Neural crest cell (in vitro differentiated cells): Measurements from ENCODE around the gene LRRC7. TPM values are rescaled to one million over a fixed set of nuclear protein-coding genes. Genes with fewer than 3 reads are reported as not detected.

Source experiments
- DNase-seq: peaks from one replicate; pipeline ENCODE4 v3.0.0; 2021; ENCODE audit warnings: low read depth, mixed read lengths, low spot score
- H3K27ac Mint-ChIP-seq: one replicate; pipeline ENCODE4 v1.8.0; 2021; ENCODE audit warnings: mild to moderate bottlenecking, mixed read lengths; ENCODE audit not compliant: unreplicated experiment
- H3K27me3 Mint-ChIP-seq: 2 replicates; pipeline ENCODE4 v1.8.0; 2021; ENCODE audit warnings: low read depth, mild to moderate bottlenecking, mixed read lengths
- H3K36me3 Mint-ChIP-seq: 2 replicates; pipeline ENCODE4 v1.8.0; 2021; ENCODE audit warnings: low read depth, mild to moderate bottlenecking, mixed read lengths
- H3K4me1 Mint-ChIP-seq: 2 replicates; pipeline ENCODE4 v1.8.0; 2021; ENCODE audit warnings: mixed read lengths
- H3K4me3 Mint-ChIP-seq: one replicate; pipeline ENCODE4 v1.8.0; 2021; ENCODE audit warnings: mild to moderate bottlenecking, mixed read lengths
- H3K9me3 Mint-ChIP-seq: 2 replicates; pipeline ENCODE4 v1.8.0; 2021; ENCODE audit warnings: mixed read lengths
- CTCF ChIP-seq: fragments of 200-600 bp; sonication (generic); conservative IDR thresholded peaks from 2 replicates; pipeline ENCODE4 v1.5.0; 2021; ENCODE audit warnings: antibody characterized with exemption, mild to moderate bottlenecking
- total RNA-seq: library from RNA; stranded (reverse); gene quantifications from 2 replicates; pipeline ENCODE4 v1.2.1, GENCODE V29; 2021

LRRC7 gene
- total RNA-seq, 1 donor from 2014 or later: 2.4 TPM

DNA sequence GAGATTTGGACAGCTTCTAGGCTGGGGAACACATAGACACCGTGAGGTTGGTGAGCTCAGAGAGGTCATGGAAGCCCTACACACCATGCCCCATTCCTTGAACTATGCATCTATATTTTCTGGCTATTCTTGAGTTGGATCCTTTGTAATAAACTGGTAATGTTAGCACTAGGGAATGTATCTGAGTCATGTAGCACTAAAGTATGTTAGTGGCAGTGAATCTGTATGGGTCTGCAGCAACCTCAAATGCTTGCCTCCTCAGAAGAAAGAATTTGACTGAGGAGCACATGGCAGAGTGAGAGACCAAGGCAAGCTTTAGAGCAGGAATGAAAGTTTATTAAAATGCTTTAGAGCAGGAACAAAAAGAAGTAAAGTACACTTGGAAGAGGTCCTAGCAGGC, 43.7 kb upstream of the LRRC7 start:
- no peak for TF ChIP-seq CTCF
- Mint-ChIP-seq H3K4me3 (no peak overlapping the region), H3K4me1 (no peaks in the 10 kb centered on the region), H3K9me3 (no peaks in the 10 kb centered on the region), H3K27me3 (no peaks in the 10 kb centered on the region), H3K27ac (no peak overlapping the region), H3K36me3 (no peaks in the 10 kb centered on the region)
- DNase-seq: no peak

- Mint-ChIP-seq H3K9me3 (no peaks in the 10 kb centered on the region), H3K4me1 (no peaks in the 10 kb centered on the region), H3K27ac (no peak overlapping the region), H3K27me3 (no peaks in the 10 kb centered on the region), H3K36me3 (no peaks in the 10 kb centered on the region), H3K4me3 (no peak overlapping the region)
- TF ChIP-seq CTCF: no peak
- DNase-seq: no peak
Measured at GRCh38 chr1:69527273-69527672, 40.4 kb upstream of the LRRC7 start.

DNA sequence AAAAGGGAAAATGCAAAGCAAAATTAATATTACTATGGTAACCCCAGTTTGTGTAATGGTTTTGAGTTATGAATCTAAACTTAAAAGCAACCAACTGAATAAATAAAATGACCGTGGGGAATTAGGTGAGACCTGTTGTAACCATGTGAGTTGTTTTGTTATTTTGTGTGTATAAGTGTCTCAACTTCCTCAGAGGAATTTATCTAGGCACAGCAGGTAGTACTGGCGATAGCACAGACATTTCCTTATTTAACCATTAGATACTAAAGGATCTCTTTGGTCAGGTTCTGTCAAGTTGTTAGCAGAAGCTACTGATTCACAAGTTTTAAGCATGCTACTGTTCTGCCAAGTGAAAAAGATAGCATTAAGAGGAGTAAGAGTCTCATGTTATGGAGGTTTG, 39.3 kb upstream of the LRRC7 start:
- Mint-ChIP-seq H3K4me1 (no peaks in the 10 kb centered on the region), H3K4me3 (no peak overlapping the region), H3K27me3 (no peaks in the 10 kb centered on the region), H3K9me3 (no peaks in the 10 kb centered on the region), H3K36me3 (no peaks in the 10 kb centered on the region), H3K27ac (no peak overlapping the region)
- no peak for DNase-seq
- TF ChIP-seq CTCF: no peak

DNA sequence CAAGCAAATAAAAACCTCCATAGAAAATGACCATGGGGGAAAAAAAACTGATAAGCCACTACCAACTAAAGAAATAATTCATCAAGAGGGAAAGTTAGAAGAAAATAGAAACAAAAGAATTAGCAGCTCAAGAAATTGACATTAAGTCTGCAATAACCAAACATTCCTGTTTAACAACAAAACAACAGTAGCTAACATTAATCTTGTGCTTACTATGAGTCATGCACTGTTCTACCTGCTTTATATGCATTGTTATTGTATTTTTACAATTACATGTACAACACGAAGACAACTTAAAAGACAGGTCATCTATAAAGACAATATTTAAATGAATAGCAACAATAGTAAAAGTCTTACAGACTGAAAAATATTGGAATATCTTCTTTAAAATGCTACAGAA, 34.4 kb upstream of the LRRC7 start:
- no peak overlapping the region for H3K27ac Mint-ChIP-seq
- no peak for TF ChIP-seq CTCF
- H3K9me3 Mint-ChIP-seq: no peaks in the 10 kb centered on the region
- DNase-seq: no peak
- no peak overlapping the region for H3K4me3 Mint-ChIP-seq
- no peaks in the 10 kb centered on the region for H3K4me1 Mint-ChIP-seq
- H3K27me3 Mint-ChIP-seq: no peaks in the 10 kb centered on the region
- no peaks in the 10 kb centered on the region for H3K36me3 Mint-ChIP-seq

DNA sequence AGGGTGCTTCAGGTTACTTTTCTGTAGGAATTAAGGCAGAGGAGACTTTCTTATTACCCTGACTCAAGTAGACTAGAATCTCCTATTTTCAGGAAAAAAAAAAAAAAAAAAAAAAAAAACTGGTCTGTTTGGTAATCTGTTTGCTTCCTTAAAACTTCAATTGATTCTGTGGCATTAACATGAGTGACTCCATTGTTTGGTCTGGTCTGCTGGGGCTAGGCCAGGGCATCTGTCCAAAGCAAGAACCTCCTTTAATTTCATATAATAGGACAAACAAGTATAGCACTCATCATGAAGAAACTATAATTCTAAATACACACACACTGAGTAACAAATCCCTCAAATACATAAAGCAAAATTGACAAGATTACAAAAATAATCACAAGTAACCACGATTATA, 32.9 kb upstream of the LRRC7 start:
- no peaks in the 10 kb centered on the region for H3K27me3 Mint-ChIP-seq
- no peak overlapping the region for H3K4me3 Mint-ChIP-seq
- H3K27ac Mint-ChIP-seq: no peak overlapping the region
- no peak for TF ChIP-seq CTCF
- DNase-seq: no peak
- H3K36me3 Mint-ChIP-seq: no peaks in the 10 kb centered on the region
- H3K4me1 Mint-ChIP-seq: no peaks in the 10 kb centered on the region
- no peaks in the 10 kb centered on the region for H3K9me3 Mint-ChIP-seq

DNA sequence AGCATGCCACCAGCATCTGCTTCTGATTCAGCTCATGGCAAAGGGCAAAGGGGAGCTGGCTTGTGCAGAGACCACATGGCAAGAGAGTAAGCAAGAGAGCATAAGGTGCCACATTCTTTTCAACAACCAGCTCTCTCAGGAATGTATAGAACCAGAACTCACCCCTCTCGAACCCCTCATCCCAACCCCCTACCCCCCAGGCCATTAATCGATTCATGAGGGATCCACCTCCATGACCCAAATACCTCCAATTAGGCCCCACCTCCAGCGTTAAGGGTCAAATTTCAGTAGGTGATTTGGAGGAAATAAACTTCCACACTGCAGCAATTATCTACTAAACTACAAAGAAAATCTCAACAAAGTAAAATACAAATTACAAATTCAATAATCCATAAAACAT, 32.2 kb upstream of the LRRC7 start:
- no peaks in the 10 kb centered on the region for H3K9me3 Mint-ChIP-seq
- no peaks in the 10 kb centered on the region for H3K27me3 Mint-ChIP-seq
- TF ChIP-seq CTCF: no peak
- DNase-seq: no peak
- no peak overlapping the region for H3K27ac Mint-ChIP-seq
- H3K4me1 Mint-ChIP-seq: no peaks in the 10 kb centered on the region
- H3K36me3 Mint-ChIP-seq: no peaks in the 10 kb centered on the region
- H3K4me3 Mint-ChIP-seq: no peak overlapping the region
